ENCODE measurements around the gene HUS1.
"Not testable (repeated sequence)": the region's sequence is repeated elsewhere in the genome, so short reads cannot be mapped to it uniquely, and the experiment has no call there.

Gene HUS1

GRCh38 chr7:47924266-47924665, 55.1 kb downstream of the HUS1 start:
- DNase-seq (ENCODE audit: low read depth): no peak
- H3K4me3 ChIP-seq (ENCODE audit: low read depth, low read length): no peak overlapping the region
- TF ChIP-seq CTCF (IDR thresholded peaks at IDR 0.05; ENCODE audit: control insufficient read depth, extremely low read depth, insufficient read depth): no peak

GRCh38 chr7:47923081-47923875, 56.1 kb downstream of the HUS1 start:
- DNase-seq (ENCODE audit: low read depth): not testable (repeated sequence)

GRCh38 chr7:47916514-47916913, 62.9 kb downstream of the HUS1 start:
- DNase-seq (ENCODE audit: low read depth); H3K4me3 ChIP-seq (ENCODE audit: low read depth, low read length): not testable (repeated sequence)

More at GRCh38 chr7:47923081-47923875, 56.1 kb downstream of the HUS1 start:
- not testable (repeated sequence) for H3K4me3 ChIP-seq (ENCODE audit: low read depth, low read length)

GRCh38 chr7:47915616-47915976, 63.8 kb downstream of the HUS1 start:
- no peak for TF ChIP-seq CTCF (IDR thresholded peaks at IDR 0.05; ENCODE audit: control insufficient read depth, extremely low read depth, insufficient read depth)
- no peak for DNase-seq (ENCODE audit: low read depth)
- no peak overlapping the region for H3K4me3 ChIP-seq (ENCODE audit: low read depth, low read length)

GRCh38 chr7:47914717-47915615, 64.4 kb downstream of the HUS1 start:
- no peak for TF ChIP-seq CTCF (IDR thresholded peaks at IDR 0.05; ENCODE audit: control insufficient read depth, extremely low read depth, insufficient read depth)
- DNase-seq (ENCODE audit: low read depth): no peak

More at GRCh38 chr7:47914717-47915615, 64.4 kb downstream of the HUS1 start:
- no peak overlapping the region for H3K4me3 ChIP-seq (ENCODE audit: low read depth, low read length)

All from LNCaP clone FGC (cell line).